Neural progenitor cell (in vitro differentiated cells): ENCODE measurements around the gene RUNX1. TPM values are rescaled to one million over a fixed set of nuclear protein-coding genes. Genes with fewer than 3 reads are reported as not detected.
"Not testable (repeated sequence)": the region's sequence is repeated elsewhere in the genome, so short reads cannot be mapped to it uniquely, and the experiment has no call there.

Experiments used
- DNase-seq: peaks from one replicate; pipeline ENCODE4 v3.0.0-alpha.2; 2016; ENCODE audit warnings: low spot score
- H2AFZ ChIP-seq: fragments of 200-600 bp; sonication (generic); replicated peaks from 2 replicates; pipeline ENCODE4 v1.6.1; 2016; ENCODE audit warnings: antibody characterized with exemption
- H3F3A ChIP-seq: fragments of 200-600 bp; sonication (generic); 2 replicates; pipeline ENCODE4 v1.6.1; 2016; ENCODE audit warnings: antibody characterized with exemption, low read depth
- H3K27ac ChIP-seq: fragments of 200-600 bp; sonication (generic); 2 replicates; pipeline ENCODE4 v1.5.1; 2016; ENCODE audit warnings: mild to moderate bottlenecking
- H3K27me3 ChIP-seq: fragments of 200-600 bp; sonication (generic); 2 replicates; pipeline ENCODE4 v1.6.1; 2016; ENCODE audit warnings: mild to moderate bottlenecking, moderate library complexity
- H3K36me3 ChIP-seq: fragments of 200-600 bp; sonication (generic); 2 replicates; pipeline ENCODE4 v1.5.1; 2016
- H3K4me1 ChIP-seq: fragments of 200-600 bp; sonication (generic); 2 replicates; pipeline ENCODE4 v1.6.1; 2016; ENCODE audit warnings: mixed run types
- H3K4me2 ChIP-seq: fragments of 200-600 bp; sonication (generic); 2 replicates; pipeline ENCODE4 v1.6.1; 2016
- H3K4me3 ChIP-seq: fragments of 200-600 bp; sonication (generic); 2 replicates; pipeline ENCODE4 v1.5.1; 2016
- H3K79me2 ChIP-seq: fragments of 200-600 bp; sonication (generic); 2 replicates; pipeline ENCODE4 v1.6.1; 2016; ENCODE audit warnings: low read depth
- H3K9ac ChIP-seq: fragments of 200-600 bp; sonication (generic); 2 replicates; pipeline ENCODE4 v1.6.1; 2016
- H3K9me3 ChIP-seq: fragments of 200-600 bp; sonication (generic); 2 replicates; pipeline ENCODE4 v1.5.1; 2016; ENCODE audit warnings: low read depth
- H4K20me1 ChIP-seq: fragments of 200-600 bp; sonication (generic); 2 replicates; pipeline ENCODE4 v1.6.1; 2016; ENCODE audit warnings: low read depth
- H3K27ac Mint-ChIP-seq: 3 replicates; pipeline ENCODE4 v1.8.0; 2021; ENCODE audit warnings: mixed read lengths
- H3K27me3 Mint-ChIP-seq: 2 replicates; pipeline ENCODE4 v1.8.0; 2022; ENCODE audit warnings: low read depth, mild to moderate bottlenecking, inconsistent platforms, moderate library complexity, mixed read lengths; ENCODE audit not compliant: insufficient read depth
- H3K36me3 Mint-ChIP-seq: 3 replicates; pipeline ENCODE4 v1.8.0; 2021; ENCODE audit warnings: mixed read lengths
- H3K4me1 Mint-ChIP-seq: 3 replicates; pipeline ENCODE4 v1.8.0; 2021; ENCODE audit warnings: mixed read lengths
- H3K4me3 Mint-ChIP-seq: 3 replicates; pipeline ENCODE4 v1.8.0; 2021; ENCODE audit warnings: mild to moderate bottlenecking, moderate library complexity, mixed read lengths
- H3K9me3 Mint-ChIP-seq: 3 replicates; pipeline ENCODE4 v1.8.0; 2020; ENCODE audit warnings: mixed read lengths
- CTCF ChIP-seq: fragments of 200-600 bp; sonication (generic); IDR thresholded peaks from 2 replicates; pipeline ENCODE4 v1.5.1; 2017; ENCODE audit warnings: antibody characterized with exemption, mild to moderate bottlenecking
- EZH2 ChIP-seq: fragments of 200-600 bp; sonication (generic); IDR thresholded peaks from 2 replicates; pipeline ENCODE4 v1.6.1; 2017; ENCODE audit warnings: antibody characterized with exemption, mild to moderate bottlenecking, moderate library complexity
- EZH2phosphoT487 ChIP-seq: fragments of 200-600 bp; sonication (generic); IDR thresholded peaks from 2 replicates; pipeline ENCODE4 v1.6.1; 2017; ENCODE audit warnings: antibody characterized with exemption
- total RNA-seq: library from RNA; depleted of rRNA; stranded (reverse); fragments of >200 nt; gene quantifications from 2 replicates; pipeline ENCODE4 v1.2.3, GENCODE V29; 2015; ENCODE audit warnings: low replicate concordance

Gene RUNX1
- total RNA-seq, 1 donor from 2014 or later = 0.09 TPM

GRCh38 chr21:34967509-34968289, 81.4 kb downstream of the RUNX1 start:
- Histone ChIP-seq H3K79me2 (no peaks in the 10 kb centered on the region), H2AFZ (no peak overlapping the region), H3K4me3 (no peak overlapping the region), H3K27ac (no peak overlapping the region), H4K20me1 (no peaks in the 10 kb centered on the region), H3K4me2 (no peak overlapping the region), H3K4me1 (no peaks in the 10 kb centered on the region), H3K9ac (no peak overlapping the region), H3K9me3 (no peaks in the 10 kb centered on the region), H3K36me3 (no peaks in the 10 kb centered on the region), H3F3A (no peaks in the 10 kb centered on the region), H3K27me3 (no peaks in the 10 kb centered on the region)
- DNase-seq = no peak
- Mint-ChIP-seq H3K4me3 (no peak overlapping the region), H3K4me1 (peaks cover 4% of the 10 kb centered on the region), H3K9me3 (no peaks in the 10 kb centered on the region), H3K27ac (no peak overlapping the region), H3K36me3 (no peaks in the 10 kb centered on the region), H3K27me3 (peaks cover 8% of the 10 kb centered on the region)
- TF ChIP-seq CTCF = no peak
- no peak for TF ChIP-seq EZH2
- no peak for TF ChIP-seq EZH2phosphoT487

GRCh38 chr21:34966881-34967280, 82.2 kb downstream of the RUNX1 start:
- not testable (repeated sequence) for H3K9ac ChIP-seq, H3K4me3 ChIP-seq, H3K4me2 ChIP-seq, H3K9me3 ChIP-seq, H2AFZ ChIP-seq, H3K9me3 Mint-ChIP-seq, H3K27ac Mint-ChIP-seq, DNase-seq, H3K4me1 Mint-ChIP-seq, H3K36me3 Mint-ChIP-seq, H3K36me3 ChIP-seq, H3K4me1 ChIP-seq, H3F3A ChIP-seq, H4K20me1 ChIP-seq, H3K27ac ChIP-seq, H3K27me3 ChIP-seq, H3K79me2 ChIP-seq, H3K4me3 Mint-ChIP-seq
- H3K27me3 Mint-ChIP-seq = peaks cover 10% of the 10 kb centered on the region

GRCh38 chr21:34965200-34966174, 83.6 kb downstream of the RUNX1 start:
- Histone ChIP-seq H3K79me2 (no peaks in the 10 kb centered on the region), H3K4me2 (no peak overlapping the region), H3K36me3 (no peaks in the 10 kb centered on the region), H3K4me1 (peaks cover 6% of the 10 kb centered on the region), H2AFZ (no peak overlapping the region), H3K9ac (no peak overlapping the region), H4K20me1 (no peaks in the 10 kb centered on the region), H3K27me3 (no peaks in the 10 kb centered on the region), H3F3A (peaks cover 5% of the 10 kb centered on the region), H3K4me3 (no peak overlapping the region), H3K9me3 (no peaks in the 10 kb centered on the region), H3K27ac (no peak overlapping the region)
- H3K4me1 Mint-ChIP-seq = peaks cover 8% of the 10 kb centered on the region
- H3K9me3 Mint-ChIP-seq = no peaks in the 10 kb centered on the region
- DNase-seq = no peak
- H3K4me3 Mint-ChIP-seq = no peak overlapping the region
- TF ChIP-seq EZH2 (no peak), EZH2phosphoT487 (no peak), CTCF (no peak)
- peaks cover 10% of the 10 kb centered on the region for H3K27me3 Mint-ChIP-seq
- no peak overlapping the region for H3K27ac Mint-ChIP-seq
- H3K36me3 Mint-ChIP-seq = no peaks in the 10 kb centered on the region
